ENCODE measurements around the gene HPRT1.
"Not testable (repeated sequence)": the region's sequence is repeated elsewhere in the genome, so short reads cannot be mapped to it uniquely, and the experiment has no call there.

Gene HPRT1, protein sequence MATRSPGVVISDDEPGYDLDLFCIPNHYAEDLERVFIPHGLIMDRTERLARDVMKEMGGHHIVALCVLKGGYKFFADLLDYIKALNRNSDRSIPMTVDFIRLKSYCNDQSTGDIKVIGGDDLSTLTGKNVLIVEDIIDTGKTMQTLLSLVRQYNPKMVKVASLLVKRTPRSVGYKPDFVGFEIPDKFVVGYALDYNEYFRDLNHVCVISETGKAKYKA

GRCh38 chrX:134460005-134460861 is at the start of gene HPRT1:
TSS of gene HPRT1 (plus strand) at chrX:134460165. CDS start at chrX:134460312, 147 bp downstream.
- peak; percentile 56 to 58 for DNase-seq (ENCODE audit: low read depth in 2 of 2)

- no peak for DNase-seq (ENCODE audit: low read depth in 2 of 2)
These were observed 43.9 kb upstream of the HPRT1 start for GRCh38 chrX:134416087-134416486.

- DNase-seq (ENCODE audit: low read depth in 2 of 2), result no peak
These were observed 41.5 kb upstream of the HPRT1 start for GRCh38 chrX:134418317-134419113.

GRCh38 chrX:134419784-134420183 is 40.2 kb upstream of the HPRT1 start:
- DNase-seq (ENCODE audit: low read depth in 2 of 2), result no peak

DNA sequence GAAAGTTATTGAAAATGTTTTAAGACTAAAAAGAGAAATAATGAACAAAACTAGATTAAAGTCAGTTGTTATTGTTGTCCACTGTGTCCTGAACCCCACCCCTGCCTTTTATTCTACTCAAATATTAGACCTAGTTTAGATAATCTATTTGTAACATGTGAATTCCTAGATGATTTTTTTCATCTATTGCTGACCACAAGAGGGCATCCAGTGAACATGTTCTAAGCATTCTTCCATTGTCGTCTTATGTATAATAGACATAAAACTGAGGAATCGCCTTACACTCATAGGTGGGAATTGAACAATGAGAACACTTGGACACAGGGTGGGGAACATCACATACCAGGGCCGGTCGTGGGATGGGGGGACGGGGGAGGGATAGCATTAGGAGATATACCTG is 36.4 kb upstream of the HPRT1 start:
- no peak for DNase-seq (ENCODE audit: low read depth in 2 of 2)

DNA sequence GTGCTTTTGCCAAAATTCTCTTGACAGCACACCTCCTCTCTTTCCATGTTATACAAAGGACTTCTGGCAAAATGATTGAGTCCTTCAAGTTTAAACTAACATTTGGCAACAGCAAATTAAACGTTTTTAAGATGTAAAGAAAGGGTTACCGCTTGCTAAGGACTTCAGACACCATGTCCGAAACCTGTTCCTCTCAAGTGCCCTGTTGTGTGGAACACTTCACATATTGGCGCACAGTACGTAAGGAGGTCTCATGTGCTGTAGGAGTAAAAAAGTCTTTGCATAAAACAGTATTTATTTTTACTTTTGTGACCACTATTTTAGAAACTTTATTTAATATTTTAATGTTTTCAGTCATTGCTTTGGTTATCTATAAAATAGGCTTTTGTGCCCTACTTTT is 33.7 kb upstream of the HPRT1 start:
- DNase-seq (ENCODE audit: low read depth in 2 of 2), result no peak

GRCh38 chrX:134431894-134432293 is 28.1 kb upstream of the HPRT1 start:
- no peak for DNase-seq (ENCODE audit: low read depth in 2 of 2)

DNA sequence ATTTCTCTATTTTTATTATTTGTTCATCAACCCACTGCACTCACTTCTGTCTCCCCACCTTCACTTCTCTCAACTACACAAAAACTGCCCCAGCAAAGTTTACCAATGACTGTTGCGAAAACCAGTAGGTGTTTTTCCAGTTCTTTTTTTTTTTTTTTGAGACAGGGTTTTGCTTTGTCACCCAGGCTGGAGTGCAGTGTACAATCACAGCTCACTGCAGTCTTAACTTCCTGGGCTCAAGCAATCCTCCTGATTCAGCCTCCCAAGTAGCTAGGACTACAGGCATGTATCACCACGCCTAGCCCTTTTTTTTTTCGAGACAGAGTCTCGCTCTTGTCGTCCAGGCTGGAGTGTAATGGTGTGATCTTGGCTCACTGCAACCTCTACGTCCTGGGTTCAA is 24.1 kb upstream of the HPRT1 start:
- no peak for DNase-seq (ENCODE audit: low read depth in 2 of 2)

DNA sequence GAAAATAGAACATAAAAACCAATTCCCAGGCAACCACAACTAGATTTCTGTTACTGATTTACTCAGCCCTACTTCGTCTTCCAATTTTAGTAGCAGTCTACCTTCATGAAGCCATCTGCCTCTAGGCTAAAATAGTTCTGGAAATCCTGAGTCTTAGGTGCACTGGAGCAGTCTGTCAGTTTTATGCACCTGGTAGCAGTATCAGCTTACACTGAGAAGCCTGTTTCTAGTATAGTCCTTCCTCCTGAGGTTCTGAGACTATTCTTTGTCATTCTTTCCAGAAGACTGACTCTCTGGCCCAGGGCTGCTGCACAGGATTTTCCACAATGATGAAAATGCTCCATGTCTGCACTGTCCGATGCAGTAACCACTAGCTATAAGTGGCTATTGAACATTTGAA is 16.9 kb upstream of the HPRT1 start:
- DNase-seq (ENCODE audit: low read depth in 2 of 2), result no peak

DNA sequence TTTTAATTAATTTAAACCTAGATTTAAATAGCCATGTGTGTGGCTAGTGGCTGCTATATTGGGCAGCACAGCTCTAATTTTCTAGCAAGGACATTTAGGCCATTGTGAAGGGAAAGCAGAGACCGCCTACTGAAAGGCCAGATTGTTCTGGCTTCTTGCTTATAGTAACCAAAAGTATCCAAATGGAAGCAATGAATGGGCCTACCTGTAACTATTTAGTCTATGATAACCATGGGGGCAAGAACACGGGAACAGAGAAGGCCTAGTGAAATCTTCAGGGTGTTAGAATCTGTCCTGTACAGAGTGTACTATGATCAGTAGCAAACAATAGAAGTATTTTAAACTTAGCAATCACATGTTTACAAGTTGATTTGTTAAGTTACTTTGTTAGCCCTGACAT is 16.5 kb upstream of the HPRT1 start:
- DNase-seq (ENCODE audit: low read depth in 2 of 2), result no peak

DNA sequence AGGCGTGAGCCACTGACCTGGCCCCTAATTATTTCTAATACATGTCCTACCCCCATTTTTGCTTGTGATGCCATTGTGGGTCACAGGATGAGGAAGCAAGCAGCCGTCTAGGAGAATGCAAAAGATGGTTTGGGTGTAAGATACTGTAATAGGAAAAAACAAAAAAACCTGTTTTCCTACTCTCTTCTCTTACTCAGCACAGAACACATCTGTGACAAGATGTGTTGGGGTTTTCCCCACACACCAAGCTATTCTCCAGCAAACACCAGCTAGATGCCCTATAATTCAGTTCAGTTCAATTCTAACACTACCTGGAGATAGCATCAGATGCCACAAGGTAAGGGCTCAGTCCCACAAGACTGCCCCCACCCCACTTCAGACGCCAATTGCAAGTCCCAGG is 15.3 kb upstream of the HPRT1 start:
- no peak for DNase-seq (ENCODE audit: low read depth in 2 of 2)

GRCh38 chrX:134452596-134452995 is 7.4 kb upstream of the HPRT1 start:
- DNase-seq (ENCODE audit: low read depth in 2 of 2), result no peak

DNA sequence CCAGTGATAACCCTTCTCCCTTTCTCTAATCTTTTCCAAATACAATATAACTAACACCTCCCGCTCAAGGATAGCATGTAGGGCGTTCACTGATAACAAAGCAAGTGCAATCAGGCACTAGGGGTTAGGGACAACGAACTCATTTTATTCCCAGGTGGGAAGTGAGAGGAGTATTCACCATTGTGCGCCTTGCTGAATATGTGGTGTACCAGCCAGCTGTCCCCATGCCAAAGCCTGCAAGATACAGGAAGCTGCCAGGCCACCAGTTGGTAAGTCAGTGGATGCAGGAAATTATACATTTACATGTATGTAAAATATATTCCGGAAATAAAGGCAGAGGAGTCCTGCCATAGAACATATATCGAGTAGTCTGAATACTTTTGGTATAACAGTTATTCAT is 6.3 kb upstream of the HPRT1 start:
- DNase-seq (ENCODE audit: low read depth in 2 of 2), result no peak

DNA sequence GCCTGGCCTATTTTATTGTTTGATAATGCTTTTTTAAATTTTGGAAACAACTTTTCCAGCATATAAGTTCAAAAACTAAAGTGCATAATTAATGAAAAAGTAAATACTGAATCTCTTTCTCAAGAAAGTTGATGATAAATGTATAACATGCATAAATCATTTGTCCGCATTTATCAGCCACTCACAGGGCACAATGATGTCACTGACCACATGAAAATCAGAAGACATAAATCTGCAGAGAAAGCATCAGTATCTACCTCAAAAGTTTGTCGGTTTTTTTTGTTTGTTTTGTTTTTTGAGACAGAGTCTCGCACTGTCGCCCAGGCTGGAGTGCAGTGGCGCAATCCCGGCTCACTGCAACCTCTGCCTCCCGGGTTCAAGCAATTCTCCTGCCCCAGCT is 5.5 kb upstream of the HPRT1 start:
- no peak for DNase-seq (ENCODE audit: low read depth in 2 of 2)

DNA sequence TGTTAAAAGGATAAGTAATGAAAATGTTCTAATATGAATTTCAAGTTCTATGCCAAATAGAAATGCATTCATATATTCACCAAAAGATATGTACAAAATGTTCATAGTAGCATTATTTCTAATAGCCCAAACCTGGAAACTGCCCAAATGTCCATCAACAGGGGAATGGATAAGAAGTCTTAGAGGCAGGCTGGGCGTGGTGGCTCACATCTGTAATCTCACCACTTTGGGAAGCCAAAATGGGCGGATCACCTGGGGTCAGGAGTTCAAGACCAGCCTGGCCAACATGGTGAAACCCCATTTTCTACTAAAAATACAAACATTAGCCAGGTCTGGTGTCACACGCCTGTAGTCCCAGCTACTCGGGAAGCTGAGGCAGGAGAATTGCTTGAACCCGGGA is 2.3 kb upstream of the HPRT1 start:
- no peak for DNase-seq (ENCODE audit: low read depth in 2 of 2)

GRCh38 chrX:134459683-134460004 is 321 bp upstream of the HPRT1 start:
- DNase-seq (ENCODE audit: low read depth in 2 of 2), result no peak

- DNase-seq (ENCODE audit: low read depth in 2 of 2), result no peak
These were observed 876 bp downstream of the HPRT1 start for GRCh38 chrX:134460862-134461220.

DNA sequence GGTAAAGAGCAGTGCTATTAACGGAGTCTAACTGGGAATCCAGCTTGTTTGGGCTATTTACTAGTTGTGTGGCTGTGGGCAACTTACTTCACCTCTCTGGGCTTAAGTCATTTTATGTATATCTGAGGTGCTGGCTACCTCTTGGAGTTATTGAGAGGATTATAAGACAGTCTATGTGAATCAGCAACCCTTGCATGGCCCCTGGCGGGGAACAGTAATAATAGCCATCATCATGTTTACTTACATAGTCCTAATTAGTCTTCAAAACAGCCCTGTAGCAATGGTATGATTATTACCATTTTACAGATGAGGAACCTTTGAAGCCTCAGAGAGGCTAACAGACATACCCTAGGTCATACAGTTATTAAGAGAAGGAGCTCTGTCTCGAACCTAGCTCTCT is 1.5 kb downstream of the HPRT1 start:
- no peak for DNase-seq (ENCODE audit: low read depth in 2 of 2)

- no peak for DNase-seq (ENCODE audit: low read depth in 2 of 2)
These were observed 3.0 kb downstream of the HPRT1 start for GRCh38 chrX:134462927-134463326.

GRCh38 chrX:134464453-134464852 is 4.5 kb downstream of the HPRT1 start:
- not testable (repeated sequence) for DNase-seq (ENCODE audit: low read depth in 2 of 2)

DNA sequence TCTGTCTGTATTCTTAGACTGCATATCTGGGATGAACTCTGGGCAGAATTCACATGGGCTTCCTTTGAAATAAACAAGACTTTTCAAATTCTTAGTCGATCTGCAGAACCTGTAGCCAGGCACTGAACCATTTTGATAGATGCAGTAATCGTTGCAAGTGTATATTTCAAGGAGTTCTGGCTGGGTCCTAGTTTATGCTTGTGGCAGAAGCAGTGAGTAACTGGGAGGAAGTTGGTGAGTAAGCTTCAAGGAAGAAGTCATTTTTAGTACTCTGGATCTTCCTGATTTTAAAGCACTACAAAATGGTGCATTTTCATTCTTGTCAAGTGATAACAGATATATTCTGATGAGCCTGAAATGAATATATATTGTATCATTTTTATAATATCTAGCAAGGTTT is 9.5 kb downstream of the HPRT1 start:
- no peak for DNase-seq (ENCODE audit: low read depth in 2 of 2)

GRCh38 chrX:134470013-134470412 is 10.0 kb downstream of the HPRT1 start:
- DNase-seq (ENCODE audit: low read depth in 2 of 2), result no peak

DNA sequence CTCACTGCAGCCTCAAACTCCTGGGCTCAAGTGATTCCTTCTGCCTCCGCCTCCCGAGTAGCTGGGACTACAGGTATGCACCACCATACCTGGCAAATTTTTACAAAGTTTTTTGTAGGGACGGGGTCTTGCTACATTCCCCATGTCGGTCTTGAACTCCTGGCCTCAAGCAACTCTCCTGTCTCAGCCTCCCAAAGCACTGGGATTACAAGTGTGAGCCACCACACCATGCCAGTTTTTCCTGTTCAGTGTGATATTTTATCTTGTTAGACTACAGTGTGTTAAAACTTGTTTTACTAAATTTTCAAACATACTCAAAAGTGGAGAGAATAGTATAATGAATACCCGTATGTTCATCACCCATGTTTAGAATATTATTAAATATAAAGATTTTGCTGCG is 12.1 kb downstream of the HPRT1 start:
- no peak for DNase-seq (ENCODE audit: low read depth in 2 of 2)

Measured in stimulated activated CD8-positive, alpha-beta memory T cell treated with anti-CD3 and anti-CD28 coated beads, Interleukin-7, amount 100 ng/mL, for 1 hour (primary cell).